PC-3 (cell line): ENCODE results near the gene IQSEC3. TPM values are rescaled to one million over a fixed set of nuclear protein-coding genes. Genes with fewer than 3 reads are reported as not detected.

Experiments
- ATAC-seq: fragments of 200-7000 bp; cut with Tn5 transposase; 2 replicates; pipeline ENCODE4 v1.9.1; 2020; ENCODE audit warnings: mild to moderate bottlenecking, moderate library complexity
- BruUV-seq: library from RNA; stranded (reverse); fragments of 400-500 nt; replicated peaks from 2 replicates; lab custom pipeline; 2021; lab: Mats Ljungman, UMichigan
- CTCF ChIA-PET: fragments of 300-600 bp; sonication (Branson Sonifier 250); formaldehyde crosslinking; loops from one replicate; lab custom pipeline; 2022; ENCODE audit warnings: antibody characterized with exemption; lab: Charles Lee
- POLR2A ChIA-PET: fragments of 300-600 bp; sonication (Branson Sonifier 250); formaldehyde crosslinking; loops from one replicate; lab custom pipeline; 2022; ENCODE audit warnings: antibody characterized with exemption; ENCODE audit not compliant: unreplicated experiment; lab: Charles Lee
- DNase-seq: peaks from one replicate; pipeline ENCODE4 v3.0.0-alpha.2; 2015
- H2AFZ ChIP-seq: fragments of 300-600 bp; sonication (generic); 2 replicates; pipeline ENCODE4 v1.6.0; 2016; ENCODE audit warnings: antibody characterized with exemption, low read length
- H3F3A ChIP-seq: fragments of 300-600 bp; sonication (generic); one replicate; pipeline ENCODE4 v1.6.0; 2017; ENCODE audit warnings: antibody characterized with exemption, low read length, control low read depth, mild to moderate bottlenecking; ENCODE audit not compliant: unreplicated experiment
- H3K27ac ChIP-seq: fragments of 300-600 bp; sonication (generic); 2 replicates; pipeline ENCODE4 v1.5.1; 2016; ENCODE audit warnings: mild to moderate bottlenecking, low read length
- H3K27me3 ChIP-seq: fragments of 300-600 bp; sonication (generic); 2 replicates; pipeline ENCODE4 v1.6.1; 2016; ENCODE audit warnings: low read length, mixed read lengths
- H3K36me3 ChIP-seq: fragments of 300-600 bp; sonication (generic); 2 replicates; pipeline ENCODE4 v1.6.1; 2016; ENCODE audit warnings: low read depth, mixed run types, low read length, mixed read lengths
- H3K4me1 ChIP-seq: fragments of 300-600 bp; sonication (generic); 2 replicates; pipeline ENCODE4 v1.5.1; 2016; ENCODE audit warnings: low read length; ENCODE audit not compliant: insufficient read depth
- H3K4me2 ChIP-seq: fragments of 300-600 bp; sonication (generic); 2 replicates; pipeline ENCODE4 v1.6.0; 2016; ENCODE audit warnings: low read length
- H3K4me3 ChIP-seq: fragments of 300-600 bp; sonication (generic); 2 replicates; pipeline ENCODE4 v1.5.1; 2016; ENCODE audit warnings: mild to moderate bottlenecking, low read length, mixed read lengths
- H3K79me2 ChIP-seq: fragments of 300-600 bp; sonication (generic); 2 replicates; pipeline ENCODE4 v1.6.1; 2017; ENCODE audit warnings: low read length, mixed read lengths
- H3K9ac ChIP-seq: fragments of 300-600 bp; sonication (generic); 2 replicates; pipeline ENCODE4 v1.6.0; 2016; ENCODE audit warnings: mild to moderate bottlenecking, low read length
- H3K9me2 ChIP-seq: fragments of 300-600 bp; sonication (generic); replicated peaks from 2 replicates; pipeline ENCODE4 v1.6.1; 2016; ENCODE audit warnings: mixed run types, low read length, mixed read lengths
- H3K9me3 ChIP-seq: fragments of 300-600 bp; sonication (generic); 2 replicates; pipeline ENCODE4 v1.6.1; 2016; ENCODE audit warnings: low read length, mixed read lengths
- H4K20me1 ChIP-seq: fragments of 300-600 bp; sonication (generic); 2 replicates; pipeline ENCODE4 v1.6.1; 2016; ENCODE audit warnings: low read length, mixed read lengths
- CTCF ChIP-seq: fragments of 300-600 bp; sonication (generic); conservative IDR thresholded peaks from 2 replicates; pipeline ENCODE4 v1.5.1; 2017; ENCODE audit warnings: antibody characterized with exemption, low read depth, mild to moderate bottlenecking, low read length
- EZH2 ChIP-seq: fragments of 300-600 bp; sonication (generic); IDR thresholded peaks from one replicate; pipeline ENCODE4 v1.6.1; 2017; ENCODE audit warnings: antibody characterized with exemption, mild to moderate bottlenecking, low read length; ENCODE audit not compliant: unreplicated experiment
- EZH2phosphoT487 ChIP-seq: fragments of 300-600 bp; sonication (generic); IDR thresholded peaks from 2 replicates; pipeline ENCODE4 v1.6.1; 2018; ENCODE audit warnings: mild to moderate bottlenecking, antibody characterized with exemption, low read length, borderline replicate concordance
- intact Hi-C: fragments of 100-400 bp; cut with micrococcal nuclease; formaldehyde crosslinking; loops from 2 replicates; pipeline ENCODE4 v1.9.0; 2023
- total RNA-seq: library from RNA; depleted of rRNA; stranded (reverse); fragments of >200 nt; gene quantifications from 2 replicates; pipeline ENCODE4 v1.2.3, GENCODE V29; 2014

The IQSEC3 gene
- total RNA-seq, 1 experiment from 2014 or later = 0.11 TPM

GRCh38 chr12:207804-208203 lies 141.2 kb downstream of the IQSEC3 start:
- TF ChIP-seq CTCF (no peak), EZH2phosphoT487 (no peak), EZH2 (no peak)
- Histone ChIP-seq H3K9me3 (no peaks in the 10 kb centered on the region), H3K9ac (no peak overlapping the region), H3K27me3 (peaks cover 23% of the 10 kb centered on the region), H3K79me2 (no peaks in the 10 kb centered on the region), H3K4me1 (no peaks in the 10 kb centered on the region), H3K4me3 (no peak overlapping the region), H3F3A (no peaks in the 10 kb centered on the region), H3K9me2 (no peaks in the 10 kb centered on the region), H3K27ac (no peak overlapping the region), H2AFZ (no peak overlapping the region), H3K4me2 (no peak overlapping the region), H4K20me1 (no peaks in the 10 kb centered on the region), H3K36me3 (no peaks in the 10 kb centered on the region)
- ATAC-seq (no peak), DNase-seq (no peak)
- CTCF ChIA-PET = no interaction called here
- BruUV-seq = no TSS peak
- intact Hi-C loops = no loop called here
- POLR2A ChIA-PET = no interaction called here

- intact Hi-C loops = no loop called here
- Histone ChIP-seq H3K4me3 (no peak overlapping the region), H3K27me3 (peaks cover 31% of the 10 kb centered on the region), H4K20me1 (no peaks in the 10 kb centered on the region), H3K36me3 (no peaks in the 10 kb centered on the region), H3K4me2 (no peak overlapping the region), H3F3A (no peaks in the 10 kb centered on the region), H3K79me2 (no peaks in the 10 kb centered on the region), H3K9me3 (no peaks in the 10 kb centered on the region), H3K9me2 (no peaks in the 10 kb centered on the region), H3K9ac (no peak overlapping the region), H3K4me1 (no peaks in the 10 kb centered on the region), H2AFZ (no peak overlapping the region), H3K27ac (no peak overlapping the region)
- ChIA-PET POLR2A (no interaction called here), CTCF (no interaction called here)
- BruUV-seq = no TSS peak
- TF ChIP-seq CTCF (no peak), EZH2 (no peak), EZH2phosphoT487 (no peak)
- ATAC-seq (no peak), DNase-seq (no peak)
These were observed 142.2 kb downstream of the IQSEC3 start for GRCh38 chr12:208813-209212.

DNA sequence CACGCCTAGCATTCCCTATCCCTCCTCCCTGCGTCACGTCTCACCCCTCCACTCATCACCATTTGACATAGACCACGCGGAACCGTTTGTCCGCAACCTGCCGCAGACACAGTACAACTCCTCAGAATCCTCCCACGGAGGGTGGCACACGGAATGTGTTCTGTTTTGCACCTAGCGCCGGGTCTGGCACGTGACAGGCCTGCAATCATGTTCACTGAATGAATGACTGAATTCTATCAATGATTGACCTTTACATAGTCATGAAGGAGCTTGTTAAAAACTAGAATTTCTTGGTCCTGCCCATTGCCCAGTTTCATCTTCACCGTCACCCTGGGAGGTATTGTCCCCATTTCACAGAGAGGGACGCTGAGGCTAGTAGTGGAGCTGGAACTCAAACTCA lies 142.7 kb downstream of the IQSEC3 start:
- no peaks in the 10 kb centered on the region for H3K9me2 ChIP-seq
- no peaks in the 10 kb centered on the region for H3K4me1 ChIP-seq
- H3K79me2 ChIP-seq = no peaks in the 10 kb centered on the region
- POLR2A ChIA-PET = no interaction called here
- TF ChIP-seq CTCF = no peak
- peaks cover 35% of the 10 kb centered on the region for H3K27me3 ChIP-seq
- no peak overlapping the region for H2AFZ ChIP-seq
- no TSS peak for BruUV-seq
- H3K36me3 ChIP-seq = no peaks in the 10 kb centered on the region
- H4K20me1 ChIP-seq = no peaks in the 10 kb centered on the region
- intact Hi-C loops = no loop called here
- H3F3A ChIP-seq = no peaks in the 10 kb centered on the region
- CTCF ChIA-PET = no interaction called here
- no peak overlapping the region for H3K9ac ChIP-seq
- DNase-seq (no peak), ATAC-seq (no peak)
- no peak overlapping the region for H3K4me3 ChIP-seq
- no peak overlapping the region for H3K4me2 ChIP-seq
- H3K9me3 ChIP-seq = no peaks in the 10 kb centered on the region
- H3K27ac ChIP-seq = no peak overlapping the region
